GM21447 (cell line): ENCODE results near the gene KIF24.
"Not testable (repeated sequence)": the region's sequence is repeated elsewhere in the genome, so short reads cannot be mapped to it uniquely, and the experiment has no call there.

ENCODE experiments used
- ATAC-seq: cut with Tn5 transposase; IDR thresholded peaks from one replicate; pipeline ENCODE4 v1.9.1; 2021; ENCODE audit not compliant: unreplicated experiment

The KIF24 gene

DNA sequence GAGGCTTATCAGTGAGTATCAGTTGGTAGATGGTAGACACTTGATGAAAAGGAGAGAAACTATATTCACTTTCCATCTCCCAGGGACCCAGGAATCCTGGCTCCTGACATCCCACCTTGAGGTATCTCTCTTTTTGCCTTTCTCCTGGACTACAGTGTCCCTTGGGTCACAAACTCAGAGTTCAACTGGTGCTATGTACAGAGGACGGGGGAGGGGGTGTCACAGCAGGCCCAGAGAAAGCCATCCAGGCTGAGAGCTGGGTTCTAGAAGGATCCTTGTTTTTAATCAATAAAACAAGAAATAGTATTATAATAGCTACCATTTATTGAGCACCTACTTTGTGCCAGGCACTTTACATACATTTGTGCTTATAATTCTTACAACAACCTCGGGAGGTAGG lies 37.3 kb upstream of the KIF24 start:
- no peak for ATAC-seq

DNA sequence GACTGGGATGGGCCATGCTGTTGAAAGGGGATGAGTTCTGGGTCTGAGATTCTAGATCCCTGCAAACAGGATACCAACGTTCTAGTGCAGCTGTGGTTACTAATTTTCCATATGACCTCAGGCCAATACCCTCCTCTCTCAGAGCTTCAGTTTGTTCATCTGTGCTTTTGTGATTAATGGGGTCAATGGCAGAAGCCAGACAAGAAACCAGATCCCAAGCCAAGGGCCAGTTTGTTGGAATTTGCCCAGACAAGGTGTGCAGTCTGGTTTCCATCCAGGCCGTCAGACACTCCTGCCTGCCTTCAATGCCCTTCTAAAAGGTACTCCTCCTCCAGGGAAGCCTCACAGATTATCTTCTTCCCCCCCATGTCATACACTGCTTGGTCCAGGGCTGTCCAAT lies 36.2 kb upstream of the KIF24 start:
- ATAC-seq: no peak

DNA sequence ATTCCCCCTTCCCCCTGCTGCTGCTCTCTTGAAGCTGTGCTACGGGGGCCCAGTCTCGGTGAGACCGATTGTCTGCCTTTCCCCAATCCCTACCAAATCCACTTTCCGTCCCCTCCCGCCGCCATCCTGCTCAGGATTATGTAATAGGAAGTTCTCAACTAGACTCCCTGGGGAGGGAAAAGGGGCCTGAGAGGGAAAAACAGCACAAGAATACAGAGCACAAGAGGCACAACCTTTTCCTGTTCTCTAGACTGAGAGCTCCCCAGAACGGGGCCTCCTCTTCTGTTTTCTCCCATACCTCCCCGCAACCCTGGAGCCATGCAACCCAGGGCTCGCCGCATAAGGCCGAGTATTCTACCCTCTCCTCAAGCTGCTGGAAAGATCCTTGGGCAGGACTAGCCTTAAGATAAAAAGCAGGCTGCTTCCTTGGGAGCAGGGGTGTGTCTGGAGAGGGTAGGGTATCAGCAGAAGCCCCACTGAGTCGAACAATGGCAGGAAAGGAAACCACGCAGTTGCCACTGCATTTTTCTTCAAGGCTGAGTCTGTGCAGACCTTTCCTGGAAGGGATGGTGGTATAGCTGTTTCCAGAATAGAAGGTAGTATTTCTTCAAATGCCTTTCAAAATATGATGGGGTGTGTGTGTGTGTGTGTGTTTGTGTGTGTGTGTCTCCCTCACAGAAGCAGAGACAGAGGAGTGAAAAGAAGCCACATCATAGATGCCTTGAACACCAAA lies 34.7 kb upstream of the KIF24 start:
- no peak for ATAC-seq

DNA sequence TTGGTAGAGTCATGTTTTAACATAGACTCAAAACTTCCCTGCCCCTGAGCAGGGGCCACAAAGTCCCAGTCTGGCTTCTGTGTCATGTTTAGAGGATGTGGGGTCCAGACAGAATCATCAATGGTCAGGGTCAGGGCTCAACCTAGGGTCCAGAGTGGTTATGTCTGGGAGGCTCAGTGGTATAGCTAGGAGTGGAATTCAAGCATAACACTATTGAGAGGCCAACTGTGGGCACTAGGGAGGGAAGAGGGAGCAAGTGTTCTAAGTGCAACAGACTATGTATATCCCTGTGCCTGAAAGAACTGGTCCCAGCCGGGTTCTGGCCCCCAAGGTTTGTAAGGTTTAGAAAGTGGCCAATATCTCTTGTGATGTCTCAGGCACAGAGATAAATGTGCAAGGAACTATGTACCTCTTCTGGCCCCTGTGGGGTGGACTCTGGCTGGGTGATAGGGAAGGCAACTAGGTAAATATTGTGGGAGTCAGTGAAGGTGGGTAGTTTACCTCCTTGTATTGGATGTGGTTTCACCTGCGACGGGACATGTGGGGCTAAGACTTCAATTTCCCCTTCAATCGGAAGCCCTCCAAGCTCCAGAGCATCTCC lies 33.6 kb upstream of the KIF24 start:
- ATAC-seq: no peak

DNA sequence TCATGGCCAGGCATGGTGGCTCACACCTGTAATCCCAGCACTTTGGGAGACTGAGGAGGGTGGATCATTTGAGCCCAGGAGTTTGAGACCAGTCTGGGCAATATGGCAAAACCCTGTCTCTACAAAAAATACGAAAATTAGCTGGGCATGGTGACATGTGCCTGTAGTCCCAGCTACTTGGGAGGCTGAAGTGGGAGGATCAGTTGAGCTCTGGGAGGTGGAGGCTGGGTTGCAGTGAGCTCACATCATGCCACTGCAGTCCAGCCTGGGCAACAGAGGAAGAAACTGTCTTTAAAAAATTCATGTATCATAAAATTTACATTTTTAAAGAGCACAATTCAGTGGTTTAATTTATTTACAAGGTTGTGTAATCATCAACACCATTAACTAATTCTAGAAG lies 23.9 kb upstream of the KIF24 start:
- not testable (repeated sequence) for ATAC-seq

DNA sequence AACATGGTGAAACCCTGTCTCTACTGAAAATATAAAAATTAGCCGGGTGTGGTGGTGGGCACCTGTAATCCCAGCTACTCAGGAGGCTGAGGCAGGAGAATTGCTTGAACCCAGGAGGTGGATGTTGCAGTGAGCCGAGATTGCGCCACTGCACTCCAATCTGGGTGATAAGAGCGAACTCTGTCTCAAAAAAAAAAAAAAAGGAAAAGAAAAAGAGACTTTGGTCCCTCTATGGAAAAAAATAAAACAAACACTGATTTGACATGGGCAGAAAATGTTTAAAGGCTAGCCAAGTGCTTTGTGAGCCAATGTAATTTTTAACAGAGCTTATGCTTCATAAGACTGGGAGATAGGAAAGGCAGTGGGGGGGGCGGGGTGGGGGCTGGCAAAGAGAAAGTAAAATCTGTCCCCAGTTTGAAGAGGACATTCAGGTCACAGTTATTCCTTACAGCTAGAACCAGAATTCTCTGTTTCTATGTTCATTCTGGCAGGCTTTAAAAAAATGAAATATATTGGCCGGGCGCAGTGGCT lies 23.1 kb upstream of the KIF24 start:
- ATAC-seq: not testable (repeated sequence)

DNA sequence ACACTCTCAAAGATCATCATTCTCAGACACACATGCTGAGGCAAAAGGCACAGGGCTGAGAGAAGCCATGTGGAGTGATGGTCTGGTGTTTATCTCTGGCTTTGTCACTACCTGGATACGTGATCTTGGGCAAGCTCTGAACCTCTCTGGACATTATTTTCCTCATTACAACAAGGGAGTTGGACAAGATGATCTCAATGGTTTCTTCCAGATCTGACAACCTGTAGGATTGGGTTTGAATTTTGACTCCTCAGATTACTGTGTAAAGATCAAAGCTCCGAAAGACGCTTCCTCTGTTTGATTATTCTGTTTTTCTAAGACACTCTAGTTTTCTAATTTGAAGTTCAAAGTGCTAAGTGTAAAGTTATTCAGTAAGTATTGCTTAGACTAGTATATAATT lies 20.3 kb upstream of the KIF24 start:
- ATAC-seq: no peak

DNA sequence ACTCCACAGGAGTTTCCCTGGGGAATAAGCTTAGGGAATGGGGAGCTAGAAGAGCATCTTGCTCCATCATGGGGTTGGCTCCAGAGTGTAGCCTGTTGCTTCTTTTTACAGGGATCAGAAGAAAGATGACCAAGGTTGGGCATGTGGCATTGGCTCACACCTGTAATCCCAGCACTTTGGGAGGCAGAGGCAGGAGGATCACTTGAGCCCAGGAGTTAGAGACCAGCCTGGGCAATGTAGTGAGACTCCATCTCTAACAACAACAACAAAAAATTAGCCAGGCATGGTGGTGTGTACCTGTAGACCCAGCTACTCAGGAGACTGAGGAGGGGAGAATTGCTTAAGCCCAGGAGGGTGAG lies 18.7 kb upstream of the KIF24 start:
- no peak for ATAC-seq

DNA sequence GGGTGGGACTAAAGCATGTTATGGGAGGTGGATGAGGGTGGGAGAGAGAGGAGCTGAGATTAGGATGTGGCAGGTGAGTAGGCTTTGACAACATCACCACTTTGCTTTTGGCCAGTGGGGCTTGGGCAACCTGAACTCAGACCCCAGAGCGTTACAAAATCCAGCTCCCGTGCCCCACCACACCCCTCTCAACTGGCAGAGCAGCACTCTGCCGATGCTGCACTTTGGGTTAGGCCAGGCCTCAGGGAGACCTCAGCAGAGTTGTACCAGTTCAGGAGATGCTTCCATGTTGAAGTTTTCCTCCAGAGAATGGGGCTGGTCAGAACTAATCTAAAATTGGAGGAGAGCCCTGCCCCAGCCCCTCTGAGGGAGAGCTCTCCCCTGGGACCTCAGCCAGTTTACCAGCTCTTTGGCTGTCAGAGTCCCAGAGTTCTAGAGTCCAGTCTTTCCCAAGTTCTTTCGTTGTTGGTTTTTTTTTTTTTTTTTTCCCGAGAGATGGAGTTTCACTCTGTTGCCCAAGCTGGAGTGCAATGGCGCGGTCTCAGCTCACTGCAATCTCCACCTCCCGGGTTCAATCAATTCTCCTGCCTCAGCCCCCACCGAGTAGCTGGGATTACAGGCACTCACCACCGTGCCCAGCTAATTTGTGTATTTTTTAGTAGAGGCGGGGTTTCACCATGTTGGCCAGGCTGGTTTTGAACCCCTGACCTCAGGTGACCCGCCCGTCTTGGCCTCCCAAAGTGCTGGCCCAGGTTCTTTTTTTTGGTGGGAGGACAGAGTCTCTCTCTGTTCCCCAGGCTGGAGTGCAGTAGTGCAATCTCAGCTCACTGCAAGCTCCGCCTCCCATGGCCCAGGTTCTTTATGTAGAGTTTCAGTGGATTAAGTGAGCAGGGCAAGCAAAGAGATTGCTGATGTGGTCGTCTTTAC lies 18.1 kb upstream of the KIF24 start:
- ATAC-seq: no peak

DNA sequence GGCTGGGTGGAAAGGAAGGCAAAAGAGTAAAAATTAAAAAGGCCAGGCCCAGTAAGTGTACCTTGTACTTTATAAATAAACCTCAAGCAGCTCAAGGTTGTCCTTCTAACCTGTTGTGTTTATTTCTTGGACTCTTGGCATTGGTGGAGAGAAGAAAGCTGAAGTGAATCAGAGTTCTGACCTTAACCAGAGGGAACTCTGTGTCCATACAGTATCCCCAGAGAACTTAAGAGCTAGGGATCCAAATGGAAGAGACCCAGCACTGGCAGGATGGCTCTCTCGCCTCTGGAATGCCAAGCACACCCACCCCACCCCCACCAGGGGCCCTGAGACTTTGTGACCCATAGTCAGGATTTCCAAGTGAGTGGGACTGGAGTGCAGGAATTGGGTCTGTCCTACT lies 14.5 kb upstream of the KIF24 start:
- ATAC-seq: no peak

DNA sequence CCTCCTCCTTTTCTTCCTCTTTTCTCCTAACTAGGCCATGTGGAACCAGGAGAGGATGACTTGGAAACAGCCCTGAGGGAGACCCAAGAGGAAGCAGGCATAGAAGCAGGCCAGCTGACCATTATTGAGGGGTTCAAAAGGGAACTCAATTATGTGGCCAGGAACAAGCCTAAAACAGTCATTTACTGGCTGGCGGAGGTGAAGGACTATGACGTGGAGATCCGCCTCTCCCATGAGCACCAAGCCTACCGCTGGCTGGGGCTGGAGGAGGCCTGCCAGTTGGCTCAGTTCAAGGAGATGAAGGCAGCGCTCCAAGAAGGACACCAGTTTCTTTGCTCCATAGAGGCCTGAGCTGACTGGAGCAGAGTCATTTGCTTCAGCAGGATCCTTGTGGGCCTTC lies 14.0 kb upstream of the KIF24 start:
- no peak for ATAC-seq

DNA sequence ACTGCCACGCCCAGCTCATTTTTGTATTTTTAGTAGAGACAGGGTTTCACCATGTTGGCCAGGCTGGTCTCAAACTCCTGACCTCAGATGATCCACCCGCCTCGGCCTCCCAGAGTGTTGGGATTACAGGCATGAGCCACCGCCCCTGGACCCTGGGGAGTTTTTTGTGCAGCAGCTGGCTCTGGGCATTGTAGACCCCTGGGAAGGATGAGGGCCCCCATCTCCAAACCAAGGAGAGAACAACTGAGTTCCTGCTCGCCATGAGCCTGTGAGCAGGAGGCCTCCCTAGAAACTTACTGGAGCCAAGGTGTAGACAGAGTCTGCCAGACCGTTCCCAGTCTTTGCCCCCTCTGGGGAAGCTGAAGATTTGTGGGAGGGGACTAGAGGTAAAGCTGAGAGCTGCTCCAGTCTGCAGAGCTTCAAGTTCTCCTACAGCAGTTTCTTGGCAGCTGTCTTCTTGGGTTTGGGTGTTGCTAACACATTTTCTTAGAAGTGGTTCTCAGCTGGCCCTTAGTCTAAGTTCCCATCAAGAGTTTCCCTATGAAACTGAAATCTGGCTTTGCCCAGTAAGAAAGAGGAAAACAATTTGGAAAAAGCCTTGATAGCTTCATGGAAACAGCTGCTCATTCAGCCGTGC lies 12.7 kb upstream of the KIF24 start:
- ATAC-seq: no peak

DNA sequence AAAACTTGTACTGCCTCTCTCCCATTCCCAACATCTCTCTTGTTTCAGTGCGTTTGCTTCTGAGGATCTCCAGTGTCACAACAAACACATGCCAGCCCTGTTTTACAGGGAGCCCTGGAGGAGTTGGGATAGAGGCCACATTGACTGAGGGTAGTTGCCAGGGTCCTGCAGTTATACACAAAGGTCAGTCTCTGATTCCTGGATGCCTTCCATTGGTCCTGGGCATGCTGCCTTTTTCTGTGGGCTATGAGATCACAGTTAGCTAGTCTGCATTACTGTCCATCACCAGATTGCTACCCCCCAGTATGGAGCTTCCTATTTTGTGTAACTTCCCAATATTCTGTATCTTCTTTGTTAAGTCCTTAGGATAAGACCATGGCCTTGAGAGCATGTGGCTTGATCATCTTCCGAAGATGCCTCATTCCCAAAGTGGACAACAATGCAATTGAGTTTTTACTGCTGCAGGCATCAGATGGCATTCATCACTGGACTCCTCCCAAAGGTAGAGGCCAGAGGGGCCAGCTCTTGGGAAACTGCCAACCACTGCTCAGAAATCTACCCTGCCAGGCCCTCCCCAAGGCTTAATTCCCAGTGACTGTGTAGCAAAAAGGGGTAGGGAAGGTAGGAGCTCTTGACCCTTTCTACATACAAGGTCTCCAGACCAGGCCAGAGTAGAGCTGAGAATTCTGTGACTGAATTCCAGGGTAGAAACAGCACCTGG lies 9.8 kb upstream of the KIF24 start:
- ATAC-seq: no peak

DNA sequence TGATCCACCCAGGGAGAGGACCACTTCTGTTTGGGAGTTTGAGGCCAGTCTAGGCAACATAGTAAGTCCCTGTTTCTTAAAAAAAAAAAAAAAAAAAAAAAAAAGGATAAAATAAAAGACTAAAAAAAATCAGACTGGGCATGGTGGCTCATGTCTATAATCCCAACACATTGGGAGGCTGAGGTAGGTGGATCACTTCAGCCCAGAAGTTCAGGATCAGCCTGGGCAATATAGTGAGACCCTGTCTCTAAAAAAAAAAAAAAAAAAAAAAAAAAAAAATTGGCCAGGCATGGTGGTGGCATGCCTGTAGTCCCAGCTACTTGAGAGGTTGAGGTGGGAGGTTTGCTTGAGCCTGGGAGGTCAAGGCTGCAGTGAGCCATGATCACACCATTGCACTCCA lies 9.0 kb upstream of the KIF24 start:
- ATAC-seq: not testable (repeated sequence)

DNA sequence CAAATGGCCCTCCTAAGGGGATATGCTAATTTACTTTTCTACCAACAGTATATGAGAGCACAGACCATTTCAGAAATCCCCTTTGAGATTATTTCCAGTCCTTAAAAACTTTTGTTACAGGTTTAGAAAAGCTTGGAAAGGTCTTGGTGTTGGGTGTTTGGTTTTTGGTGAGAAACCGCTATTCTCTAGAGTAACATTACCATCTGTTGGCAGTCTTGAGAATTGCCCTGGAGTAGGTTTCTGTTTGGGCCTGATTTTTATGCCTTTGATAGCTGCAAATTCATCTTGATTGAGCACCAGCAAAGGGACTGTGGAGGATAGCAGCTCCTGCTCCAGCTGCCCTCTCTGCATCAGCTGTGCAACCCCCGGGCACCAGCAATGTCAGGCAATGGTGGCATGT lies 8.3 kb upstream of the KIF24 start:
- ATAC-seq: no peak

DNA sequence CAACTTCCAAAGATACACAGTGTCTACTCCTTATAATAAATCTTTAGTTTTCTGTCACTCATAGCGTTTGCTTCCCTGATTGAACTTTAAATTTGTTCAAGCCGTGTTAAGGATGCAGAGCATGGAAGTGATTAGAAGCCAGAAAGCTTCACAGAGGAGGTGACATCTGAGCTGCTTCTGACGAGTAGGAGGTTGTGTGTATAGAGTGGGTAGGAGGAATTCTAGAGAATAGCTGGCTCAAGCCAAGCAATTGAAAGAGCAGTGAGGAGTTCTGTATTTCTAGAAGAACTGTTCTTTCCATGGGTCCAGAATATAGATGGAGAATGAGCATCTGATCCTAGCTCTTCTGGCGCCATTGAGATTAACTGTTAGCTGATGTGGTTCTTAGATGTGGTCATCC lies 6.3 kb upstream of the KIF24 start:
- ATAC-seq: no peak

DNA sequence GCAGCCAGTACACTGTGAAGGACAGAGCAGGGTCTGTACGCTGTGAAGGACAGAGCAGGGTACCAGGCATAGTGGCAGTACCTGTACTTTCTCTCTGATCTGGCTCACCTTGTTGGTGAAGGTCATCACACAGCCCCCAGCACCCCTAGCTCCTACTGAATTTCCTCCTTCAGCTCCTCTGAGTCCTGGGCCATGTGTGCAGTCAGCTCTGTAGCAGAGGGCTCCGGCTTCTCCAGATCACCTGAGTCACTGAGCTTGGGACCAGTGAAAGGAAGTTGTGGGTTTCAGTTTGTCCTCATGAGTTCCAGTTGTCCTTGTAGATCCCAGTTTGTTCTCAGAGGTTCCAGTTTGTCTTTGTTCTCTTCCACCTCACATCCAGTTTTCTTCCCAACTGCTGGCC lies 5.8 kb upstream of the KIF24 start:
- no peak for ATAC-seq

DNA sequence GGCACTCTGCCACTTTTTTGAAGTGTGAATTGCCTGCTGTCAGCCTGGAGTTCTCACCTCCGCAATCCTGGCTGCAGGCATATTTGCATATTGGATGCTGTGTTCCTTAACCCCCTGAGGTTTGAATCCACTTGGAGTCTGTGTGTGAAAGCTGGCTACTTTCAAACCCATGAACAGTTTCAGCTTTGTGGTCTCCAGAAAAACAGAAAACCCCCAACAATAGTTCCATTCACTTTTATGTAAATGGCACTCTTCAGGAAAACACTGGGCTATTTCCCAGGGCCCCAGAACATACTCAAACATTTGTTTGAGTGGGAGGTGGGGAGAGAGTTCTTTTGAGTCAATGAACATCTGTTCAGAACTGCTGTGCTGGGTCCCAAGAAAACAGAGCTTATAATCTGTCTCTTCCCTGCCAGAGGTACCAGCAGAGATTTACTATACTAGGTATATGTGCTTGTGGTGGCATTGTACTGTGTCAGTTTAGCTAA lies 5.3 kb upstream of the KIF24 start:
- ATAC-seq: no peak

DNA sequence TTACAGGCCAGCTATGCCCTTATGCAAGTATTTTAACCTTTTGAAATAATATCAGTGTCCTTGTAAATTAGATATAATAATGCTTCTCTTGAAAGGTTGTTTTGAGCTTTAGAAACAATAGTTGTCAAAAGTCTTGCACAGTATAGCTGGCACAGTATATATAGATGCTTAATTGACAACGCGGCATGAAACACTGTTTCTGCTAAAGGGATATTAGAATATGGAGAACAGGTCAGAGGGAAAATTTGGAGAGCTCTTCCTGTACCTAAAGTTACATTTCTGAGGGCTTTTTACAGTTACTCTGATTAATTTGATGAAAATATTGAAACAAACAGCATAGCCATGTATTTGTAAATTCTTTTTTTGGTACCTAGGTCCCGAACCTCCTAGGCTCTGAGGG lies 4.8 kb upstream of the KIF24 start:
- no peak for ATAC-seq
